ENCODE data around the gene EPHA7. TPM values are rescaled to one million over a fixed set of nuclear protein-coding genes. Genes with fewer than 3 reads are reported as not detected.

Gene EPHA7
- total RNA-seq, 1 experiment from 2014 or later, result 9.5 TPM

GRCh38 chr6:93366506-93366905 lies 52.9 kb downstream of the EPHA7 start:
- no peaks in the 10 kb centered on the region for H3K23me2 ChIP-seq (ENCODE audit: insufficient read length, low read depth, low read length, poor library complexity, severe bottlenecking)
- Mint-ChIP-seq H3K27me3 (ENCODE audit: low read depth) (no peaks in the 10 kb centered on the region), H3K4me1 (no peaks in the 10 kb centered on the region), H3K36me3 (ENCODE audit: insufficient read depth in 1 of 3, low read depth in 3 of 3) (no peaks in the 10 kb centered on the region), H3K4me3 (no peak overlapping the region), H3K9me3 (no peaks in the 10 kb centered on the region), H3K27ac (0 out of 7 replicates have a peak overlapping the region, but pooled peaks of 1 of the 3 experiments have one; percentile 22)
- H4K91ac ChIP-seq (ENCODE audit: insufficient read length, low read depth, low read length), result no peak overlapping the region
- no peaks in the 10 kb centered on the region for H4K20me1 ChIP-seq (ENCODE audit: control insufficient read depth, insufficient read depth, insufficient read length)
- no peak overlapping the region for H3K23ac ChIP-seq (ENCODE audit: insufficient read length, low read depth, low read length)
- H3K79me2 ChIP-seq (ENCODE audit: insufficient read depth, low read length), result no peaks in the 10 kb centered on the region
- no peaks in the 10 kb centered on the region for H3K9me3 ChIP-seq (ENCODE audit: control insufficient read depth, low read depth, low read length)
- H3K27ac ChIP-seq (ENCODE audit: insufficient read length, low read depth, low read length), result no peak overlapping the region
- H2BK12ac ChIP-seq (ENCODE audit: insufficient read length, low read depth, low read length), result no peak overlapping the region
- WGBS (ENCODE audit: extremely low coverage, insufficient read length, low lambda C conversion rate), result no CpG with 5 or more reads among the region's 7 CpGs
- no peak overlapping the region for H4K8ac ChIP-seq (replicated peaks; ENCODE audit: insufficient read length, low read depth, low read length)
- no peak overlapping the region for H2BK5ac ChIP-seq (ENCODE audit: insufficient read length, low read length)
- H3K27me3 ChIP-seq (ENCODE audit: insufficient read depth, low read length), result no peaks in the 10 kb centered on the region
- no peak overlapping the region for H3K56ac ChIP-seq (ENCODE audit: insufficient read length, low read depth, low read length)
- H3K4me1 ChIP-seq (ENCODE audit: insufficient read depth, low read length), result no peaks in the 10 kb centered on the region
- H3K4me2 ChIP-seq (ENCODE audit: insufficient read depth, insufficient read length, low read length), result no peak overlapping the region
- H2AK5ac ChIP-seq (ENCODE audit: insufficient read length, low read length), result no peak overlapping the region
- H3K4ac ChIP-seq (ENCODE audit: low read depth, low read length), result no peak overlapping the region
- DNase-seq, result no peak
- no peak for TF ChIP-seq CTCF (conservative IDR thresholded peaks at IDR 0.05)
- no peak overlapping the region for H2BK15ac ChIP-seq (ENCODE audit: low read depth, low read length)
- no peak overlapping the region for H3T11ph ChIP-seq (ENCODE audit: low read length)
- H4K5ac ChIP-seq (ENCODE audit: insufficient read length, low read depth, low read length), result no peak overlapping the region
- no peak overlapping the region for H3K18ac ChIP-seq (ENCODE audit: insufficient read length, low read depth, low read length)
- H2BK20ac ChIP-seq (ENCODE audit: low read depth, low read length, poor library complexity, severe bottlenecking), result no peak overlapping the region
- no peak overlapping the region for H2BK120ac ChIP-seq (ENCODE audit: low read depth, low read length, poor library complexity, severe bottlenecking)
- no peak overlapping the region for H2AFZ ChIP-seq (ENCODE audit: low read length)
- no peak overlapping the region for H3K14ac ChIP-seq (ENCODE audit: insufficient read depth, low read length)
- no peaks in the 10 kb centered on the region for H3K79me1 ChIP-seq (ENCODE audit: insufficient read depth, low read depth, low read length, poor library complexity, severe bottlenecking)
- no peak overlapping the region for H3K9ac ChIP-seq (ENCODE audit: extremely low read depth, insufficient read length, low read length)

All from H9 (cell line).